CD4-positive, alpha-beta T cell (primary cell): Measurements from ENCODE around the gene CIDEB. TPM values are rescaled to one million over a fixed set of nuclear protein-coding genes. Genes with fewer than 3 reads are reported as not detected.

Source experiments
- ATAC-seq: fragments of 200-7000 bp; cut with Tn5 transposase; one replicate; pipeline ENCODE4 v1.10.0; 2022; ENCODE audit warnings: mild to moderate bottlenecking; ENCODE audit not compliant: poor library complexity
- CTCF ChIA-PET: fragments of 350-600 bp; sonication (Branson Sonifier 250); formaldehyde crosslinking; loops from one replicate; lab custom pipeline; 2021; ENCODE audit warnings: antibody characterized with exemption, inconsistent platforms; lab: Charles Lee
- POLR2A ChIA-PET: fragments of 350-600 bp; sonication (Branson Sonifier 250); formaldehyde crosslinking; loops from one replicate; lab custom pipeline; 2021; ENCODE audit warnings: antibody characterized with exemption, inconsistent platforms; lab: Charles Lee
- DNase-seq, 14 experiments: peaks; one replicate each; pipeline ENCODE4 v3.0.0-alpha.2; 2013 to 2020; ENCODE audit warnings: mixed read lengths in 2 of 14
- H3K27ac ChIP-seq, 2 donors: one replicate each; pipeline versions ENCODE4 v1.5.1 to v1.7.0; 2013; ENCODE audit warnings: low read length in 2 of 2, low read depth in 1 of 2, mild to moderate bottlenecking in 1 of 2
- H3K27me3 ChIP-seq, 2 experiments: 1 replicate in 1 of 2; 2 replicates in 1 of 2; pipeline versions ENCODE4 v1.6.1 to v1.7.0; 2013; ENCODE audit warnings: low read length in 2 of 2, control low read depth in 1 of 2, mild to moderate bottlenecking in 1 of 2, moderate library complexity in 1 of 2; ENCODE audit not compliant: insufficient read depth in 2 of 2, control insufficient read depth in 1 of 2
- H3K36me3 ChIP-seq: one replicate; pipeline ENCODE4 v1.6.1; 2013; ENCODE audit warnings: low read length, control low read depth; ENCODE audit not compliant: insufficient read depth
- H3K4me1 ChIP-seq: one replicate; pipeline ENCODE4 v1.6.1; 2013; ENCODE audit warnings: low read length, control low read depth; ENCODE audit not compliant: insufficient read depth
- H3K4me3 ChIP-seq: one replicate; pipeline ENCODE4 v1.5.1; 2013; ENCODE audit warnings: mild to moderate bottlenecking, low read length, moderate library complexity
- H3K9me3 ChIP-seq, 2 experiments: 1 replicate in 1 of 2; 2 replicates in 1 of 2; pipeline versions ENCODE4 v1.6.1 to v1.7.0; 2013; ENCODE audit warnings: low read length in 2 of 2, mild to moderate bottlenecking in 2 of 2, control low read depth in 1 of 2, moderate library complexity in 1 of 2; ENCODE audit not compliant: control insufficient read depth in 1 of 2, insufficient read depth in 1 of 2
- H3K27ac Mint-ChIP-seq: one replicate; pipeline ENCODE4 v1.8.0; 2020; ENCODE audit warnings: mixed read lengths
- H3K27me3 Mint-ChIP-seq: one replicate; pipeline ENCODE4 v1.8.0; 2021; ENCODE audit warnings: mixed read lengths
- H3K36me3 Mint-ChIP-seq: one replicate; pipeline ENCODE4 v1.8.0; 2021; ENCODE audit warnings: low read depth, mixed read lengths
- H3K4me1 Mint-ChIP-seq: one replicate; pipeline ENCODE4 v1.8.0; 2021; ENCODE audit warnings: low read depth, mixed read lengths
- H3K4me3 Mint-ChIP-seq: one replicate; pipeline ENCODE4 v1.8.0; 2020; ENCODE audit warnings: mild to moderate bottlenecking, mixed read lengths
- H3K9me3 Mint-ChIP-seq: one replicate; pipeline ENCODE4 v1.8.0; 2020; ENCODE audit warnings: mixed read lengths
- CTCF ChIP-seq: fragments of 200-600 bp; IDR thresholded peaks from one replicate; pipeline ENCODE4 v1.8.0; 2022; ENCODE audit warnings: antibody characterized with exemption, mild to moderate bottlenecking
- intact Hi-C, 2 experiments: fragments of 100-400 bp; cut with DNase I in 1 of 2; cut with micrococcal nuclease in 1 of 2; formaldehyde crosslinking; loops; one replicate each; pipeline versions ENCODE4 v1.15.1 to v1.9.0; 2023 to 2025; cut with DNase I, micrococcal nuclease
- total RNA-seq, 174 experiments: library from RNA in 2 of 174; stranded (reverse) in 2 of 174; gene quantifications; one replicate each; pipeline ENCODE4 v1.2.3 and lab custom pipeline; 2021 to 2026

CIDEB gene
- total RNA-seq, 2 experiments from 2014 or later: 7.4 to 9.2 TPM

GRCh38 chr14:24353559-24354481, 46.0 kb upstream of the CIDEB start:
- ATAC-seq (no peak), DNase-seq (no peak)
- no peaks in the 10 kb centered on the region for H3K4me1 ChIP-seq
- H3K4me3 ChIP-seq: no peak overlapping the region
- Mint-ChIP-seq H3K4me3 (no peak overlapping the region), H3K4me1 (no peaks in the 10 kb centered on the region), H3K27me3 (peaks cover 59% of the 10 kb centered on the region), H3K27ac (no peak overlapping the region), H3K9me3 (no peaks in the 10 kb centered on the region), H3K36me3 (no peaks in the 10 kb centered on the region)
- no peaks in the 10 kb centered on the region for H3K9me3 ChIP-seq
- TF ChIP-seq CTCF: no peak
- CTCF ChIA-PET: interaction anchor here (1.1 kb wide), 1 partner anchor 11 kb away, joined by 3 read pairs; no protein-coding TSS in a partner anchor
- peaks cover 18 to 24% of the 10 kb centered on the region in 2 experiments for H3K27me3 ChIP-seq
- H3K36me3 ChIP-seq: no peaks in the 10 kb centered on the region
- intact Hi-C loops: no loop called here
- POLR2A ChIA-PET: no interaction called here
- H3K27ac ChIP-seq: no peak overlapping the region

DNA sequence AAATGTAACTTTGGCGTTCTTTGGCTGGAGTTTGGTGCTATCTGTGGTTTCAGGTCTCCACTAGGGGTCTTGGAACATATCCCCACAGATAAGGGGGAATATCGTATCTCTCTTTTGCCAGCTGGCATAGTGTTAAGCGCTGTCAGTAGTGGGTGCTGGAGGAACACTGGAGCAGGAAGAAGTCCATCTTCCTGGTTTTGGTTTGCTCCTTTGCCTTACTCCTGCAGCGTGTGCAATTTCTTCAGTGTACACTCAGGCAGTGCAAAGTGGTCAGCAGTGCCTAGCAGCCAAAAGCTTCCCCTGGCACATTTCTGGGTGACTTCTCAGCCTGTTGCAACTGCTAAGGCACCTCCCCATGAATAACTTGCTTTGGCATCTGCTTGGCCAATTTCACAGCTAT, 43.7 kb upstream of the CIDEB start:
- no peak overlapping the region for H3K27ac ChIP-seq
- Mint-ChIP-seq H3K27ac (no peak overlapping the region), H3K9me3 (no peaks in the 10 kb centered on the region), H3K4me1 (no peaks in the 10 kb centered on the region), H3K27me3 (peaks cover 66% of the 10 kb centered on the region), H3K36me3 (no peaks in the 10 kb centered on the region), H3K4me3 (no peak overlapping the region)
- H3K4me3 ChIP-seq: no peak overlapping the region
- ATAC-seq: no peak
- no peaks in the 10 kb centered on the region for H3K36me3 ChIP-seq
- H3K9me3 ChIP-seq: no peaks in the 10 kb centered on the region
- CTCF ChIA-PET: no interaction called here
- no peak for DNase-seq
- H3K4me1 ChIP-seq: no peaks in the 10 kb centered on the region
- POLR2A ChIA-PET: interaction anchor here (1.2 kb wide), 1 partner anchor 12 kb away, joined by 3 read pairs; the partner anchor contains the start of gene RIPK3
- H3K27me3 ChIP-seq: peaks cover 18 to 29% of the 10 kb centered on the region in 2 experiments
- intact Hi-C loops: no loop called here
- no peak for TF ChIP-seq CTCF

DNA sequence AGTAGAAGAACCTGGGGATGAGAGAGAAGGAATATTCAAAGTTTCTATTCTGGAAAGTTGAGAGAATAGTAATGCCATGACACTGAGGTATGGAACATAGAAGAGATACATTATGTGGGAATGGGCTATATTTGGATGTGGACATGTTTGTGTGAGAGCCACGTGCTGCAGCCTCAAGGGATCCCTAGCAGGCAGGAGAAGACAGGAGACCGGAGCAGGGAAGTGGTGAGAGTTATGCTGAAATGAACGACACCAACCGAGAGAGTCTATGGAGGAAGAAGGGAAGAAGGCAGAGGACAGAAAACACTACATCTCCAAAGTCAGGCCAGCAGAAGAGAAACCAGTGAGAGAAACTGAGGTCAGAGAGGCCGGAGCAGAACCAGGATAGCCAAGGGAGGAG, 42.0 kb upstream of the CIDEB start:
- H3K9me3 Mint-ChIP-seq: no peaks in the 10 kb centered on the region
- Histone ChIP-seq H3K9me3 (no peaks in the 10 kb centered on the region), H3K27me3 (peaks cover 19 to 33% of the 10 kb centered on the region in 2 experiments), H3K36me3 (no peaks in the 10 kb centered on the region), H3K4me1 (no peaks in the 10 kb centered on the region), H3K27ac (no peak overlapping the region), H3K4me3 (no peak overlapping the region)
- H3K27ac Mint-ChIP-seq: no peak overlapping the region
- ATAC-seq (no peak), DNase-seq (no peak)
- H3K4me1 Mint-ChIP-seq: no peaks in the 10 kb centered on the region
- intact Hi-C loops: no loop called here
- ChIA-PET CTCF (no interaction called here), POLR2A (no interaction called here)
- peaks cover 75% of the 10 kb centered on the region for H3K27me3 Mint-ChIP-seq
- no peak overlapping the region for H3K4me3 Mint-ChIP-seq
- H3K36me3 Mint-ChIP-seq: no peaks in the 10 kb centered on the region
- no peak for TF ChIP-seq CTCF
